Stomach (tissue), 9 donors: ENCODE results near the gene CCND2. TPM values are rescaled to one million over a fixed set of nuclear protein-coding genes. Genes with fewer than 3 reads are reported as not detected.

Experiments used
- DNase-seq, 2 donors: peaks; one replicate each; pipeline versions ENCODE4 v3.0.0 to v3.0.0-alpha.2; 2013 to 2019
- H3K27ac ChIP-seq, 5 donors: fragments of 200-600 bp in 4 of 5; sonication (generic) in 4 of 5; one replicate each; pipeline ENCODE4 v1.5.1; 2013 to 2019; ENCODE audit warnings: mild to moderate bottlenecking in 1 of 5, moderate library complexity in 1 of 5
- H3K27me3 ChIP-seq, 3 donors: fragments of 200-600 bp; sonication (generic); one replicate each; pipeline ENCODE4 v1.5.1; 2017 to 2019; ENCODE audit warnings: mixed run types in 1 of 3
- H3K36me3 ChIP-seq, 4 donors: fragments of 200-600 bp; sonication (generic); 1 replicate in 3 of 4; 2 replicates in 1 of 4; pipeline ENCODE4 v1.5.1; 2016 to 2019
- H3K4me1 ChIP-seq, 4 donors: fragments of 200-600 bp; sonication (generic); one replicate each; pipeline ENCODE4 v1.5.1; 2016 to 2019
- H3K4me3 ChIP-seq, 4 donors: fragments of 200-600 bp; sonication (generic) in 3 of 4; one replicate each; pipeline ENCODE4 v1.5.1; 2016 to 2019; ENCODE audit warnings: mild to moderate bottlenecking in 1 of 4
- H3K9me3 ChIP-seq, 4 donors: fragments of 200-600 bp; sonication (generic); one replicate each; pipeline ENCODE4 v1.5.1; 2016 to 2019
- CTCF ChIP-seq, 7 experiments: fragments of 450-650 bp in 4 of 7; fragments of 200-600 bp in 3 of 7; sonication (generic) in 3 of 7; IDR thresholded peaks; one replicate each; pipeline ENCODE4 v1.5.1; 2016 to 2019; ENCODE audit warnings: antibody characterized with exemption in 7 of 7, control low read depth in 2 of 7, mild to moderate bottlenecking in 1 of 7
- EP300 ChIP-seq: sonication (generic); formaldehyde crosslinking; IDR thresholded peaks from one replicate; pipeline ENCODE4 v1.6.1; 2017; ENCODE audit warnings: antibody characterized with exemption
- POLR2A ChIP-seq, 4 donors: fragments of 450-650 bp; IDR thresholded peaks; one replicate each; pipeline ENCODE4 v1.6.1; 2016; ENCODE audit warnings: antibody characterized with exemption in 4 of 4, control low read depth in 2 of 4, mild to moderate bottlenecking in 1 of 4, moderate library complexity in 1 of 4
- POLR2AphosphoS5 ChIP-seq, 3 donors: sonication (generic); formaldehyde crosslinking; IDR thresholded peaks; one replicate each; pipeline ENCODE4 v1.6.1; 2016; ENCODE audit warnings: antibody characterized with exemption in 3 of 3
- WGBS, 5 donors: extraction: QIAGEN DNeasy Blood & Tissue Kit in 3 of 5; methylation state at CpG; one replicate each; pipeline versions ENCODE4 v1.1.5 to v1.1.7; 2013 to 2018; 5-methylcytosine and 5-hydroxymethylcytosine counted together
- intact Hi-C: fragments of 100-400 bp; cut with DNase I; formaldehyde crosslinking; loops from one replicate; pipeline ENCODE4 v1.15.1; 2023; ENCODE audit warnings: low total_unique reads
- polyA plus RNA-seq, 3 donors: library from polyadenylated mRNA; stranded (reverse); fragments of 200-250 nt; gene quantifications; one replicate each; pipeline ENCODE4 v1.2.3, GENCODE V29; 2013
- total RNA-seq, 5 donors: library from RNA; depleted of rRNA; stranded (reverse); fragments of >200 nt; gene quantifications; one replicate each; pipeline versions ENCODE4 v1.1.0 to v1.2.3, GENCODE V29; 2014 to 2016
- donor health status: healthy with polysubstance abuse.
- donor health status: Bipolar disorder and iron deficiency.
- donor health status: healthy.

CCND2 gene
- total and polyA plus RNA-seq, 8 donors = 5.5 to 89.0 (median 28.1) TPM

GRCh38 chr12:4275016-4275869 lies 1.7 kb downstream of the CCND2 start:
- peak in 1 of 3 donors; percentile 67 for TF ChIP-seq POLR2AphosphoS5 (IDR thresholded peaks at IDR 0.05)
- no peak for TF ChIP-seq EP300
- Histone ChIP-seq H3K27ac (peak overlapping the region; percentile 59 to 93 (median 88)), H3K27me3 (peaks cover 0 to 65% (median 51%) of the 10 kb centered on the region in 3 donors), H3K4me3 (peak overlapping the region; percentile 60 to 72 (median 66)), H3K4me1 (peaks cover 29 to 98% (median 73%) of the 10 kb centered on the region in 4 donors), H3K9me3 (no peaks in the 10 kb centered on the region), H3K36me3 (peaks cover 4 to 18% (median 9%) of the 10 kb centered on the region in 4 donors)
- intact Hi-C loops = loop anchor here (5.0 to 10.0 kb wide), 3 partner anchors 168 to 390 kb away; no protein-coding TSS in a partner anchor
- DNase-seq = peak in 1 of 2 donors; percentile 75
- 1 to 3% (median 2%) methylated on average over 41 to 43 of the region's 43 CpGs for WGBS, 5 donors

GRCh38 chr12:4275870-4276301 lies 2.3 kb downstream of the CCND2 start:
- WGBS, 5 donors = 29 to 38% (median 34%) methylated on average over 14 of the region's 14 CpGs

GRCh38 chr12:4276524-4277204 lies 3.1 kb downstream of the CCND2 start:
- intact Hi-C loops = loop anchor here (5.0 to 10.0 kb wide), 3 partner anchors 169 to 392 kb away; no protein-coding TSS in a partner anchor
- peak overlapping the region in 3 of 4 donors; percentile 60 to 72 (median 61) for H3K4me3 ChIP-seq
- peaks cover 26 to 98% (median 70%) of the 10 kb centered on the region in 4 donors for H3K4me1 ChIP-seq
- H3K27ac ChIP-seq = peak overlapping the region in 4 of 5 donors; percentile 88 to 93 (median 90)
- no peak for TF ChIP-seq POLR2A (IDR thresholded peaks at IDR 0.05)
- peak in 5 of 7 experiments; percentile 76 to 90 (median 87) for TF ChIP-seq CTCF (IDR thresholded peaks at IDR 0.05)
- TF ChIP-seq POLR2AphosphoS5 (IDR thresholded peaks at IDR 0.05) = peak in 2 of 3 donors; percentile 38 to 69
- no peak for TF ChIP-seq EP300
- H3K36me3 ChIP-seq = peaks cover 8 to 28% (median 20%) of the 10 kb centered on the region in 4 donors
- no peaks in the 10 kb centered on the region for H3K9me3 ChIP-seq
- peak; percentile 77 to 98 for DNase-seq
- WGBS, 5 donors = 3 to 5% (median 4%) methylated on average over 10 of the region's 10 CpGs
- H3K27me3 ChIP-seq = peaks cover 0 to 51% (median 37%) of the 10 kb centered on the region in 3 donors

More at GRCh38 chr12:4275870-4276301, 2.3 kb downstream of the CCND2 start:
- H3K27ac ChIP-seq = peak overlapping the region in 4 of 5 donors; percentile 88 to 93 (median 90)
- H3K27me3 ChIP-seq = peaks cover 0 to 59% (median 45%) of the 10 kb centered on the region in 3 donors
- H3K36me3 ChIP-seq = peaks cover 4 to 20% (median 12%) of the 10 kb centered on the region in 4 donors
- DNase-seq = peak in 1 of 2 donors; percentile 69
- no peaks in the 10 kb centered on the region for H3K9me3 ChIP-seq
- intact Hi-C loops = loop anchor here (5.0 to 10.0 kb wide), 3 partner anchors 169 to 391 kb away; no protein-coding TSS in a partner anchor
- H3K4me1 ChIP-seq = peaks cover 30 to 98% (median 73%) of the 10 kb centered on the region in 4 donors
- no peak for TF ChIP-seq EP300
- TF ChIP-seq POLR2AphosphoS5 (IDR thresholded peaks at IDR 0.05) = no peak
- no peak for TF ChIP-seq CTCF (IDR thresholded peaks at IDR 0.05)
- no peak for TF ChIP-seq POLR2A (IDR thresholded peaks at IDR 0.05)
- H3K4me3 ChIP-seq = peak overlapping the region; percentile 60 to 72 (median 66)

GRCh38 chr12:4277205-4277543 lies 3.6 kb downstream of the CCND2 start:
- H3K27me3 ChIP-seq = peaks cover 0 to 46% (median 35%) of the 10 kb centered on the region in 3 donors
- no peaks in the 10 kb centered on the region for H3K9me3 ChIP-seq
- peak overlapping the region in 1 of 4 donors; percentile 6 for H3K4me3 ChIP-seq
- H3K27ac ChIP-seq = peak overlapping the region in 3 of 5 donors; percentile 88 to 93 (median 91)
- no peak for TF ChIP-seq POLR2AphosphoS5 (IDR thresholded peaks at IDR 0.05)
- TF ChIP-seq CTCF (IDR thresholded peaks at IDR 0.05) = peak in 2 of 7 experiments; percentile 3 to 39
- no peak for DNase-seq
- WGBS, 5 donors = 23 to 30% (median 25%) methylated on average over 6 of the region's 6 CpGs
- H3K36me3 ChIP-seq = peaks cover 11 to 33% (median 24%) of the 10 kb centered on the region in 4 donors
- peaks cover 26 to 98% (median 69%) of the 10 kb centered on the region in 4 donors for H3K4me1 ChIP-seq
- intact Hi-C loops = loop anchor here (5.0 to 10.0 kb wide), 3 partner anchors 170 to 392 kb away; no protein-coding TSS in a partner anchor
